H4 (cell line): ENCODE data around the gene EEPD1. TPM values are rescaled to one million over a fixed set of nuclear protein-coding genes. Genes with fewer than 3 reads are reported as not detected.
A peak's percentile ranks its signal among the peaks of the same experiment; 100 is the strongest.

Experiments used
- DNase-seq: peaks from one replicate; pipeline ENCODE4 v3.0.0-alpha.2; 2015; ENCODE audit warnings: low spot score
- total RNA-seq: library from RNA; depleted of rRNA; stranded (reverse); fragments of >200 nt; shearing (Covaris generic); gene quantifications from 2 replicates; pipeline ENCODE4 v1.2.3, GENCODE V29; 2014

Gene EEPD1
- total RNA-seq, 1 experiment from 2014 or later: 9.4 TPM

DNA sequence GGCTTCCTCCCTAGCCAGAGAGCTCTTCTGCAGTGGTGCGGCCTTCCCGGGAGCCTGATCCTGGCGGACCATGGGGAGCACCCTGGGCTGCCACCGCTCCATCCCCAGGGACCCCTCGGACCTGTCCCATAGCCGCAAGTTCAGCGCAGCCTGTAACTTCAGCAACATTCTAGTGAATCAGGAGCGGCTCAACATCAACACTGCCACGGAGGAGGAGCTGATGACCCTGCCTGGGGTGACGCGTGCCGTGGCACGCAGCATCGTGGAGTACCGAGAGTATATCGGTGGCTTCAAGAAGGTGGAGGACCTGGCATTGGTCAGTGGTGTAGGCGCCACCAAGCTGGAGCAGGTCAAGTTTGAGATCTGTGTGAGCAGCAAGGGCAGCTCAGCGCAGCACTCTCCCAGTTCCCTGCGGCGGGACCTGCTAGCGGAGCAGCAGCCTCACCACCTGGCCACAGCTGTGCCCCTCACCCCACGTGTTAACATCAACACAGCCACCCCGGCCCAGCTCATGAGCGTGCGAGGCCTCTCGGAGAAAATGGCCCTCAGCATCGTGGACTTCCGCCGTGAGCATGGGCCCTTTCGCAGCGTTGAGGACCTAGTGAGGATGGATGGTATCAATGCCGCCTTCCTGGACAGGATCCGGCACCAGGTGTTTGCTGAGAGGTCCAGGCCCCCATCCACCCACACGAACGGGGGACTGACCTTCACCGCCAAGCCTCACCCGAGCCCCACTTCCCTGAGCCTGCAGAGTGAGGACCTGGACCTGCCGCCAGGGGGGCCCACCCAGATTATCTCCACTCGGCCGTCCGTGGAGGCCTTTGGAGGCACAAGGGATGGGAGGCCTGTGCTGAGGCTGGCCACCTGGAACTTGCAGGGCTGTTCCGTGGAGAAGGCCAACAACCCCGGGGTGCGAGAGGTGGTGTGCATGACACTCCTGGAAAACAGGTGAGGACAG is 1.5 kb downstream of the EEPD1 start:
- peak; percentile 25 for DNase-seq

GRCh38 chr7:36155811-36156361 is 2.8 kb downstream of the EEPD1 start:
- peak; percentile 89 for DNase-seq

GRCh38 chr7:36157527-36158320 is 4.7 kb downstream of the EEPD1 start:
- no peak for DNase-seq

GRCh38 chr7:36158321-36158605 is 5.2 kb downstream of the EEPD1 start:
- no peak for DNase-seq

- DNase-seq: no peak
Measured at GRCh38 chr7:36159618-36160017, 6.6 kb downstream of the EEPD1 start.

DNA sequence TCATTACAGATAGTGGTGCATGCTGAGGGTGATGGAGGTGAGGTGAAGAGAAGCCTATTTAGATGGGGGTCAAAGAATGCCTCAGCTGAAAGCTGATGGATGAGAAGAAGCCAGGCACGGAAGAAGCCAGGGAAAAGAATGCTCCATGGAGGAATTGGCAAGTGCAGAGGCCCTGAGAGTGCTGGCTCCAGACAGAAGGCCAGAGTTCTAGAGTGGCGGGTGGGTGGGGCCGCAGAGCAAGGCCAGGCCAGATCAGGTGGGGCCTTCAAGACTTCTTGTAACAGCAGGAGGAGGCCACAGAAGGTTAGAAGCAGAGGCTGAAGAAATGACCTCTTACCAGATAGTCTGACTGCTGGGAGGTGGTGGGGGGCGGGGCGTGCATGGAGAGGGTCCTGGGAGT is 7.3 kb downstream of the EEPD1 start:
- no peak for DNase-seq

DNA sequence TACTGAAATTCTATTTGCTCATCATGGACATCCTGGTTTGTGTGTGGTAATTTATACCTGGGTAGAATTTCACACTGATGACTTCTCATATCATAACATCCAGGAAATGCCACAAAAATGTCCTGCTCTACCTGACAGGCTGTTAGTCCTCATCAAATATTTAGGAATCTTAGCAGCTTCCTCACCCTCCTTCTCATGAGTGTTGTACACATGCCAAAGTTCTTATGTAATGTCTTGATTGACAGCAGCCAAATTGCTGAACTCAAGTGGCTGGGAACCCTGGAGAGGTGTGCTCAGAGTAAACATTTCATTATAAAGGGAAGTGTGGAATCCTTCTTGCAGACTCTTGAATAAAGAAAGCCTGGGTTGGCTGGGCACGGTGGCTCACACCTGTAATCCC is 8.9 kb downstream of the EEPD1 start:
- DNase-seq: no peak

DNA sequence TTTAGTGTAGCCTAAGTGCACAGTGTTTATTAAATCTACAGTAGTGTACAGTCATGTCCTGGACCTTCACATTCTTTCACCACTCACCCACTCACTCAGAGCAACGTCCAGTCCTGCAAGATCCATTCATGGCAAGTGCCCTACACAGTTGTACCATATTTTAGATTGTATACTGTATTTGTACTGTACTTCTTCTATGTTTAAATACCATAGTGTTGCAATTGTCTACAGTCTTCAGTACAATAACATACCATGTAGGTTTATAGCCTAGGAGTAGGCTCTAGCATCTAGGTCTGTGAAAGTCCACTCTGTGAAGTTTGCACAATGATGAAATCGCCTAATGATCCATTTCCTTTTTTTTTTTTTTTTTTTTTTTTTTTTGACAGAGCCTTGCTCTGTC is 12.0 kb downstream of the EEPD1 start:
- no peak for DNase-seq

DNA sequence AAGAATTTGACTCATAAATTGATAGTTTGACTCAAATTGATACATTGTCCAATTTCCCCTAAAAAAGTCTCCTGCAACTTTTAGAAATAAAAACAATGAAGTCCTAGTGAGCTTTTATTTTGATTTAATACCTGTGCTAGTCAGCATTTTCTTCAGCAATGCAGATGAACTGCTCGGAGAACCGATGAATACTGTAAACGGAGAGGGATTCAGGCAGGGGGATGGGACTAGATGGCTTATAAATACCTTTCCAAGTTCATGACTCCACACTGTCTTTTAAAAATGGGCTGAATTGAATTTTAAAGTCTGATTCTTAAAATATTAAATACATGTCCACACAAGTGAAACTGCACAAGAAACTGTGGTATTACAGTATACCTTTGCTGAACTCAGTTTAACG is 12.7 kb downstream of the EEPD1 start:
- DNase-seq: no peak

DNA sequence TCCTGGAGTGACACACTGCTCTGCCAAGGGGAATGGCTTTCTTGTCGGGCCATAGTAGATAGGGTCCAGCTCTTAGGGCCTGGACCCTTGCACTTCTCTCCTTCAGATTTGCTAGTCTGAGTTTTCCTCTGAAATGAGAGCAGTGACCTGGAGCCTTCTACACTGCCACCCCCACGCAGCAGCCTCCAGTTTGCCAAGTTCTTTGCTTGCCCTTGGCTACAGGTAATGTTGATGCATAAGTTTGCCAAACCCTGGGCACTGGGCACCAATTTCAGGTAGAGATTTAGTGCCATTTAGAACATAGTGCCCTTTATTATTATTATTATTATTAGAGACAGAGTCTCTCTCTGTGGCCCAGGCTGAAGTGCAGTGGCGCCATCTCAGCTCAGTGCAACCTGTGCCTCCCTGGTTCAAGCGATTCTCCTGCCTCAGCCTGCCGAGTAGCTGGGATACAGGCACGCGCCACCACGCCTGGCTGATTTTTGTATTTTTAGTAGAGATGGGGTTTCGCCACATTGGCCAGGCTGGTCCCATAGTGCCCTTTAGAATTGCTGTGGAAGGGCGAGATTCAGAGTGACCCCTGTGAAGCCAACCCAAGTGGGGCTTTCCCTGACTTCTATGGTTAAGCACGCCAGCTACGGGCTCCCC is 14.5 kb downstream of the EEPD1 start:
- no peak for DNase-seq

DNA sequence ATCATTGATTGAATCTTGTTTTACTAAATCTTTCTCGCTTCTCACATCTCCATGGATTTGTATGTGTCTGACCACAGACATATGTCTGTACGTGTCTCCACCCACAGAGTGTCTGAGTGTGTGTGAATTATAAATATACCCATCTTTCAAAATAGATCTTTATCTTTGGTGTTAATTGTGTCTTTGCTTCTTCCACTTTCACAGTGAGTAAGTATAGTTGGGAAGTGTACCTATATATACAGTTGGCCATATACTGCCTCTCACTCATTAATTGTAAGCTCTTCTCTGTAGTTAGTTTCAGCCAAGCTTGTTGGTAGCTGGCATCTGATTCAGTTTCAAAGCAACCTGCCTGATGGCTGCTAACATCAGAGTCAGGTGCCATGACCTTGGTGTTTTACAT is 18.4 kb downstream of the EEPD1 start:
- no peak for DNase-seq

- DNase-seq: no peak
Measured at GRCh38 chr7:36175886-36176285, 22.8 kb downstream of the EEPD1 start.

DNA sequence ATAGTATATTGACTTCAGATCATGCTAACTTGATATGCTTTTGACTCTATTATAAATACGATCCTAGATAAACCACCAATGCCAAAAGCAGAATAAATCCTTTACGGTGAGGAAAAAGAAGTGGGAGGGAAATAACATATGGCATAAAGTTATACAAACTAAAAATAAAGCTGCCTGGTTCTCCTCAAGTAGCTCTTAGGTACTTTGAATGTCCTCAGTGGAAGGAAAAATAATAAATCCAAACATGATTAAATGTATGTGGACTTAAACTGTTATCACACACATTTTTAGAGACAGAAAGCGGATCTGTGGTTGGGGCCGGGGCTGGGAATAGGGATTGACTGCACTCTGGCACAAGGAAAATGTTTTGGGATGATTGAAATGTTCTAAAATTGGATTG is 23.6 kb downstream of the EEPD1 start:
- no peak for DNase-seq

DNA sequence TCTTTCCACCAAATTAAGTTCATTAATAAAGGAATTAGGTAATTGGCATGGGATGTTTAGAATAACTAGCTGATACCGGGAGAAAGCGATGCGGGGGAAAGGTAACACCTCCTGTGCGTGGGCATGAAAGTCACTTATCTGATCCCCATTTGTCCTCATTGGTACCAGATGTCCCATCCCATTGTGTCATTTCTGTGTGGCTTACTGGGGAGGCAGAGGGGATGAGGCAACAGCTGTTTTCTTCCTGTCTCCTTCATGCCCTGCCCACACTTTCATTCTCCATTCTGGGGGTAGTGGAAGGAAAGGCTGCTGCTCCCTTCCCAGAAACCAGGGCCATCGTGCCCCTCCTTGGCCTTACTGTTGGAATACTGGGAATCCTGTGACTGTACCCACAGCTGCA is 27.1 kb downstream of the EEPD1 start:
- DNase-seq: no peak

- no peak for DNase-seq
Measured at GRCh38 chr7:36181668-36182067, 28.6 kb downstream of the EEPD1 start.

DNA sequence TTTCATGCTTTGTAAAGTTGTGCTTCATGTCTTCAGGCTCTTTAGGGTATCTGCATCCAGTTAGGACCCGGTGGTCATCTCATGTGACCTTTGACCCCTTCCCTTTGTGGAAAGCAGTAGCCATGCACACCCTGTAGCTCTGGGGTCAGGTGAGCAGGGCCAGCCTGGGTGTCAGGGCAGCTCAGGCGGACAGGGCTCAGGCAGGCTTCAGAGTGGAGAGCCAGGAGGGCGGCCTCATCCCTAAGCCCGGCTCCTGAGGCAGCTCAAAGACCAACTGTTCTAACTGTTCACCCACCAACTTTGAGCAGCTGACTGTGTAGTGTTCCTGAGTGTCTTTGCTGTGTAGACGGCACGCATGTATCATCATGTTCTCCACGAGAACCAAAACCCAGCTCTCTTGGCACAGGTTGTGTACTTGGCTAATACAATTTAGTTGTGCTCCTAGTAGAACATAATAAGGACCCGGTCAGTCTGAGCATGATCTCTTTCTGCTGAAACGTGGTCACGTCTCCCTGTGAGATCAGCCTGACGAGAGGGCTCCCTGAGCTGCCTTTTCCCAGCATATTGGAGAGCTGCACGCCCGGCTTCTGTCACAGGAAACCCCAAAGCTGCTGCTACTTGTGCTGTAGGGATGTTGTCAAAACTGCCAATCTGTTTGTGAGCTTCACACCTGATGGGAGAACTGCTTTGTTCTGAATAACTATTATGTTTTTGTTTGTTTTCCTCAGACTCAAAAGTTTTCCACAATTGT is 30.0 kb downstream of the EEPD1 start:
- DNase-seq: no peak

DNA sequence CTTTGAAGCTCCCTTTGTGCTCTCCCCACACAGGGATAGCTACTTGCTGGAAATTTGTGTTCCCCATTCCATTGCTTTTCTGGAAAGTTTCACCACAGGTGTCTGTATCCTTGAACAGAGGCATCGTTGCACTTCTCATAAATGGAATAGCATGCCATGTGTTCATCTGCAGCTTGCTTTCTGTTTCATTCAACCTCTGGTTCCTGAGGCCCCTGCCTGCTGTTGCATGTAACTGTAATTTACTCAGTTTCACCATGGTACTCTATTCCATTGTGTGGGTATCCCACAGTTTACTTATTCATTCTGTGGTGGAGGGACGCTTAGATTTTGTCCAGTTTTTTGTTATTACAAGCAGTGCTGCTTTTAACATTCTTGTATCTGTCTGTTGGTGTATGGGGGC is 32.0 kb downstream of the EEPD1 start:
- no peak for DNase-seq

DNA sequence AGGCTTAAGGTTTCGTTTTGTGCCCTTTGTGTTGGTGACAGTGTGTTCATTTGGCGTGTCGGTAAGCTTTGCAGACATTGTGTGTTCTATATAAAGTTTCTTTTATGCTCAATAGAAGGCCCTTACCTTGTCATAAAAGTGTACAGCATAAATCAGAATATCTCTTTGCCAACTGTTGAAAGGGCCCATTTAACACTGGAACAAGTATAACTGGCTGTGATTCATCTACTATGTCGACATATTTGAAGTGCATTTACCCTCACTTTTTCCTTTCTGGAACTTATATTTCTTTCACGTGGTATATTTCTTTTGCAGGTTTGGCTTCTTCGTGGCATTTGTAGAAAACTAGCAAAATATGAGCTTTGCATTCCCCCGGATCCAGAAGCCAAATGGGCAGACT is 32.7 kb downstream of the EEPD1 start:
- no peak for DNase-seq

- no peak for DNase-seq
Measured at GRCh38 chr7:36186359-36187121, 33.5 kb downstream of the EEPD1 start.

GRCh38 chr7:36188266-36188665 is 35.2 kb downstream of the EEPD1 start:
- no peak for DNase-seq

DNA sequence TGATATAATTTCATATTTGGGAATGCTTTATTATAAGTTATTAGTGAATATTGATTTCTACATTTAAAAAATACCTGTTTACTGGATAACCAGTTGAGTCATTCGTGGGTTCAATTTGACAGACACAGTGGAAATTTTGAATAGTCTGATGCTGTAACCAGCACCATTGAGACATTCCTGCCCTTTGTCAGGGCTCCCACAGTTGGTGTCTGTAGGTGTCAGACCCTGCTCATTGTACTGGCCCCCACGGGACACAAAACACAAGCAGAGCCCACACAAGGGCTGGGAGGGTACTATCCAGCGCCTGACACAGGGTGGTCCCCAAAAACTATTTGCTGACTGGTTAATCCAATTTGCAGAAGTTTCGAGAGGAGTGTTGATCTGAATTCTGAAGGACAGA is 35.9 kb downstream of the EEPD1 start:
- DNase-seq: no peak
